HepG2 (cell line): ENCODE data around the gene TBC1D16. TPM values are rescaled to one million over a fixed set of nuclear protein-coding genes. Genes with fewer than 3 reads are reported as not detected.

Source experiments
- CSRNP1 ChIP-seq: sonication (generic); formaldehyde crosslinking; IDR thresholded peaks from 2 replicates; pipeline ENCODE4 v1.8.1; 2023; ENCODE audit warnings: mild to moderate bottlenecking, missing genetic modification reagents
- CSRNP2 ChIP-seq: sonication (generic); formaldehyde crosslinking; conservative IDR thresholded peaks from 2 replicates; pipeline ENCODE4 v1.8.0; 2022; ENCODE audit warnings: low read depth, missing genetic modification reagents
- ISL2 ChIP-seq: sonication (generic); formaldehyde crosslinking; IDR thresholded peaks from 2 replicates; pipeline ENCODE4 v1.5.0; 2020; ENCODE audit warnings: missing genetic modification reagents
- KDM5A ChIP-seq: fragments of 200-600 bp; sonication (generic); IDR thresholded peaks from 2 replicates; pipeline ENCODE4 v1.7.0; 2018; ENCODE audit warnings: antibody characterized with exemption, mild to moderate bottlenecking, low read length, borderline replicate concordance
- MED8 ChIP-seq: sonication (generic); formaldehyde crosslinking; IDR thresholded peaks from 2 replicates; pipeline ENCODE4 v1.8.1; 2023; ENCODE audit warnings: mild to moderate bottlenecking, missing genetic modification reagents; ENCODE audit not compliant: insufficient replicate concordance
- MIXL1 ChIP-seq: IDR thresholded peaks from 2 replicates; pipeline ENCODE4 v1.6.1; 2016
- NFKB2 ChIP-seq: sonication (generic); formaldehyde crosslinking; IDR thresholded peaks from 2 replicates; pipeline ENCODE4 v1.4.0; 2020; ENCODE audit warnings: missing genetic modification reagents, borderline replicate concordance
- NR0B2 ChIP-seq: sonication (generic); formaldehyde crosslinking; IDR thresholded peaks from 2 replicates; pipeline ENCODE4 v1.4.0; 2020; ENCODE audit warnings: mild to moderate bottlenecking, missing genetic modification reagents
- RNF219 ChIP-seq: sonication (generic); formaldehyde crosslinking; IDR thresholded peaks from 2 replicates; pipeline ENCODE4 v1.5.0; 2020; ENCODE audit warnings: mild to moderate bottlenecking, missing genetic modification reagents
- SCMH1 ChIP-seq: sonication (generic); formaldehyde crosslinking; IDR thresholded peaks from 2 replicates; pipeline ENCODE4 v1.9.0; 2021; ENCODE audit warnings: missing genetic modification reagents, mild to moderate bottlenecking, borderline replicate concordance
- SOX5 ChIP-seq: IDR thresholded peaks from 2 replicates; pipeline ENCODE4 v1.6.1; 2016; ENCODE audit warnings: borderline replicate concordance
- STAT5B ChIP-seq: sonication (generic); formaldehyde crosslinking; IDR thresholded peaks from 2 replicates; pipeline ENCODE4 v1.4.0; 2020; ENCODE audit warnings: missing genetic modification reagents
- SUZ12 ChIP-seq: fragments of 150-350 bp; IDR thresholded peaks from 2 replicates; pipeline ENCODE4 v1.6.1; 2014; ENCODE audit warnings: low read depth, low read length
- TGIF2 ChIP-seq: IDR thresholded peaks from 2 replicates; pipeline ENCODE4 v1.6.1; 2016; ENCODE audit warnings: control low read depth, missing compliant biosample characterization
- ZBTB43 ChIP-seq: sonication (generic); formaldehyde crosslinking; conservative IDR thresholded peaks from 2 replicates; pipeline ENCODE4 v1.4.0; 2020; ENCODE audit warnings: missing genetic modification reagents
- ZBTB46 ChIP-seq: sonication (generic); formaldehyde crosslinking; IDR thresholded peaks from 2 replicates; pipeline ENCODE4 v1.4.0; 2020; ENCODE audit warnings: mild to moderate bottlenecking, missing genetic modification reagents, borderline replicate concordance
- polyA plus RNA-seq, 8 experiments: library from polyadenylated mRNA; depleted of rRNA in 3 of 8; stranded (reverse) in 7 of 8; unstranded in 1 of 8; fragments of >200 nt; fragmentation: Illumina TruSeq in 4 of 8; extraction: Trizol in 4 of 8; gene quantifications; 2 replicates each; pipeline versions ENCODE4 v1.2.1 to v1.2.3, GENCODE V29; 2011 to 2016; ENCODE audit warnings: low read depth in 4 of 8, missing spikeins in 1 of 8, mixed read lengths in 1 of 8; ENCODE audit not compliant: insufficient read depth in 1 of 8
- total RNA-seq, 5 experiments: library from RNA; depleted of rRNA; stranded (reverse); fragments of >200 nt; fragmentation: Illumina TruSeq; extraction: Trizol; gene quantifications; 2 replicates each; pipeline ENCODE4 v1.2.3, GENCODE V29; 2016; ENCODE audit warnings: low read depth in 1 of 5
- TF ChIP-seq, protein P1 (sequence below): sonication (generic); formaldehyde crosslinking; IDR thresholded peaks from 2 replicates; pipeline ENCODE4 v1.4.0; 2020; ENCODE audit warnings: low read depth, mild to moderate bottlenecking, missing genetic modification reagents

The TBC1D16 gene
- total and polyA plus RNA-seq, 2 of the 13 experiments (the other 11 are each of a cell fraction or from before 2014, with no cell fraction given) = 14.9 to 24.9 TPM

GRCh38 chr17:80023481-80024205 is 12.0 kb downstream of the TBC1D16 start (continued):
- TF ChIP-seq KDM5A (no peak), NFKB2 (CRISPR knock-in tag) (peak; percentile 73; the same call in 1 of the 2 replicates), ISL2 (peak; percentile 54; the same call in 1 of the 2 replicates), MED8 (CRISPR knock-in tag) (peak; percentile 68), ZBTB46 (CRISPR knock-in tag) (no peak), SCMH1 (no peak), NR0B2 (CRISPR knock-in tag) (no peak), RNF219 (CRISPR knock-in tag) (no peak), SOX5 (CRISPR knock-in tag) (peak; percentile 53; the same call in 1 of the 2 replicates), ZBTB43 (CRISPR knock-in tag) (no peak; the same call in 1 of the 2 replicates), TGIF2 (CRISPR knock-in tag) (peak; percentile 69; the same call in 1 of the 2 replicates), MIXL1 (CRISPR knock-in tag) (peak; percentile 51), SUZ12 (no peak), CSRNP1 (CRISPR knock-in tag) (peak; percentile 87; the same call in 1 of the 2 replicates), CSRNP2 (CRISPR knock-in tag) (no peak), STAT5B (CRISPR knock-in tag) (no peak)
- TF ChIP-seq, protein P1, sequence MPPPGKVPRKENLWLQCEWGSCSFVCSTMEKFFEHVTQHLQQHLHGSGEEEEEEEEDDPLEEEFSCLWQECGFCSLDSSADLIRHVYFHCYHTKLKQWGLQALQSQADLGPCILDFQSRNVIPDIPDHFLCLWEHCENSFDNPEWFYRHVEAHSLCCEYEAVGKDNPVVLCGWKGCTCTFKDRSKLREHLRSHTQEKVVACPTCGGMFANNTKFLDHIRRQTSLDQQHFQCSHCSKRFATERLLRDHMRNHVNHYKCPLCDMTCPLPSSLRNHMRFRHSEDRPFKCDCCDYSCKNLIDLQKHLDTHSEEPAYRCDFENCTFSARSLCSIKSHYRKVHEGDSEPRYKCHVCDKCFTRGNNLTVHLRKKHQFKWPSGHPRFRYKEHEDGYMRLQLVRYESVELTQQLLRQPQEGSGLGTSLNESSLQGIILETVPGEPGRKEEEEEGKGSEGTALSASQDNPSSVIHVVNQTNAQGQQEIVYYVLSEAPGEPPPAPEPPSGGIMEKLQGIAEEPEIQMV (CRISPR knock-in tag) = peak; percentile 22
